GM18505 (cell line): ENCODE measurements around the gene CLEC2L.

ENCODE experiments used
- ATAC-seq: cut with Tn5 transposase; IDR thresholded peaks from one replicate; pipeline ENCODE4 v1.9.1; 2021; ENCODE audit not compliant: unreplicated experiment
- POLR2A ChIP-seq: IDR thresholded peaks from 4 replicates; pipeline ENCODE4 v1.6.1; 2011; ENCODE audit warnings: borderline replicate concordance; ENCODE audit not compliant: insufficient read depth, insufficient read length; ENCODE audit errors: extremely low read depth

CLEC2L gene

DNA sequence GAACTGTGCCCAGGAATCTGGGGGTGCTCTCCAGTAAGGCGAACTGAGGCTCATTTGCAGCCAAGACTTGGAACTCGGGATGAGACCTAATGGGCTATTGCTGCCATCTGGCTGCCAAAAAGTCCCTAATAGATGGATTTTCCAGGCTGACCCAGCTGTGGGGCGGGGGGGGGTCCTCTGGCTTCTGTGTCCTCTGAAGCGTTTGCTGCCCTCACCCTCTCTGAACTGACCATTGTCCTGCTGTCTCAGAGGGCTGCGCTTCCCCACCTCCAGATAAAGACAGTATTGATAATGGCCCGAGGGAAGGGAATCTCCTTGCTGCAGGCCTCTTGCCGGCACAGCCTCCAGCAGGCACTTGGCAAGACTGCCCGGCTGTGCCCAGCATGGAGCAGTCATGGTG is 46.6 kb downstream of the CLEC2L start:
- no peak for TF ChIP-seq POLR2A
- ATAC-seq, result no peak

DNA sequence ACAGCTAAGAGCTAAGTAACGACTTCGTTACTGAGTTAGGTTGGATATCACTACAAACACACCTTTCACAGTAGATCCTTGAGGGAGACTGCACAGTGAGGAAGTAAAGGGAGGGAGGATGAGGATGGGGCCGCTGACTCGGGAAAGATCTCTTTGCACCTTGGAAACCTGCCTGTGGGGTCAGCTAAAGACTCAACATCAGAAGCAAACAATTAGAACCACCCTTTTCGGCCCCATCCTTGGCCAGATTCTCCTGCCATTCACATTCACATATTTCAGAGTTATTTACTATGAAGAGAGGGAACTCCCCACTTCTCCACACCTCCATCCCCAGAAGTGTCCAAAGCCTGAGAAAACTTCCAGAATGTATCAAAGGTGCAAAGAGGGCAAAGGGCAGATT is 47.1 kb downstream of the CLEC2L start:
- no peak for ATAC-seq
- no peak for TF ChIP-seq POLR2A

- TF ChIP-seq POLR2A, result no peak
- no peak for ATAC-seq
Observed at GRCh38 chr7:139571190-139571589, 47.7 kb downstream of the CLEC2L start.

DNA sequence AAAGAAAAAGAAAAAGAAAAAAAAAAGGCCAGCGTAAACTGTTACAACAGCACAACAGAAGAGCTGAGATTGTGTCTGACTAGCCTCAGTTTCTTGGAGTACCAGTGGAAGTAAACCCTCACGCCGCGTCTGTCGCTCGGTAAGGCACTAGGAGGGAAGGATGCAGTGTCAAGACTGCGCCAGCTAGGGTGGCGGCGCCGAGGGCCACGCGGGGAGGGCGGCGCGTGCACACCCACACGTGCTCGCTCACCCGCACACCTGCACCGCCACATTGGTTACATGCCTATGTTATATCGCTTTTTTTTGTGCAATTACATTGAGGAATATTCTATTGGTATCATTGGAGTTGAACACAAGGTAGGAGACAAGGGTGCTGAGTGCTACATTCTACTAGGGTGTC is 48.2 kb downstream of the CLEC2L start:
- no peak for TF ChIP-seq POLR2A
- ATAC-seq, result no peak

DNA sequence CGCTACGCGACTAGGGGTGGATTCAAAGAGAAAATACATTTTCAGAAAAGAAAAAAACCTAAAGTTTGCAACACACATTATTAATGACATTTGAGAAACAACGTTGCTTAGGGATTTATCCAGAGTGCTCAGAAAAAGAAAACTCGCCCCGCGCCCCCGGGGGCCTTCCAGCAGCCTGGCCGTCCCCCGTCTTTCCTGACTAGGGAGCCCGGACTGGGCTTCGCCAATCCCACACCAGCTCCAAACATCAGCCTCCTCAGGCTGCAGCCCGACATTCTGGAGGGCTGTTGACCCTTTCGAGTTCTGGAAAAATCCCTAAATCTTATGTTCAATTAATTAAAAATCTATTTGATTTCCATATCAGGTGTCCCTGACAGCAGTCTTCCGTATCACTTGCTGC is 48.6 kb downstream of the CLEC2L start:
- no peak for ATAC-seq
- no peak for TF ChIP-seq POLR2A

DNA sequence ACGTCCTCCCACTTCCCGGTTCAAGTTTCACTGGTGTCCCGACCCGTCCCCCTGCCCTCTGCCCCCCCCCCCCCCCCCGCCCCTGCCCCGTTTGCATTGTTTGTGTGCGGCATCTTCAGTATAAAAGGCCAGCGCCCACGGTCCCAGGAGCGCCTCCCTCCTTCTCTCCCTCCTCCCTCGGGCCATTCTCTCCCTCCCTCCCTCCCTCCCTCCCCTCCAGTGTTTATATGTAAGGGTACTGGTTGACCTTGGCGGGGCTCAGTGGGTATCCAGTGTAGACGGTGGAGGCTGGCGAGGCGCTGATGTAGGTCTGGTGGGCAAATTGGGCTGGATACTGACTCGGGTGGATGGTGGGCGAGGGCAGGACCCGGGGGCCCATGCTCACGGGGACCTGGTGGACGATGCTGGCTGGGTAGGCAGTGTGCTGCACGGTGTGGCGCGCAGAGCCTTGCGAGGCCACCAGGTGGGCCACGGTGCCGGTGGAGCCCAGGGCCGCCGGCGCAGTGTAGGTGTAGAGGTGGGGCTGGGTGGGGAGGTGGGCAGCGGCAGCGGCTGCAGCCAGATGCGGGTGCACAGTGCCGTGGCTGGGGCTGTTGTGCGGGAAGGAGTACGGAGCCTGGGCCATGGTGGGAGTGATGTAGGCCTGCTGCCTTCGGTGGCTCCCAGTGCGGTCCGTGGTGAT is 49.4 kb downstream of the CLEC2L start:
- TF ChIP-seq POLR2A, result no peak
- ATAC-seq, result no peak

DNA sequence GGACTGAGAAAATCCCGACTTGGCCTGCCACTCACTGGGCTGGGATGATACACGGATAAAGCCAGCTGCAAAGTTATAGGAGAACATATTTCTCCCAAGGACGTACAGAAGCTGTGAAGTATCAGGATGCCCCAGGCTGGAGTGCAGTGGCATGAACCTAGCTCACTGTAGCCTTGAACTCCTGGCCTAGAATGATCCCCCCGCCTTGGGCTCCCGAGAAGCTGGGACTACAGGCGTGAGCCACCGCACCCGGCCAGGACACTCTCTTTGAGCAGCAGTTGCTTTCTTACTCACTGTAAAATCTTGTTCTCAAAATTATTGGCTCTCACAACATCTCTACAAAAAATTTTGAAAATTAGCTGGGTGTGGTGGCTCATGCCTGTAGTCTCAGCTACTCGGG is 50.4 kb downstream of the CLEC2L start:
- ATAC-seq, result no peak
- no peak for TF ChIP-seq POLR2A

- no peak for TF ChIP-seq POLR2A
- ATAC-seq, result no peak
Observed at GRCh38 chr7:139574618-139575337, 51.3 kb downstream of the CLEC2L start.

- TF ChIP-seq POLR2A, result no peak
- no peak for ATAC-seq
Observed at GRCh38 chr7:139575338-139575680, 51.8 kb downstream of the CLEC2L start.

GRCh38 chr7:139576179-139576973 is 52.9 kb downstream of the CLEC2L start:
- no peak for TF ChIP-seq POLR2A
- ATAC-seq, result no peak

DNA sequence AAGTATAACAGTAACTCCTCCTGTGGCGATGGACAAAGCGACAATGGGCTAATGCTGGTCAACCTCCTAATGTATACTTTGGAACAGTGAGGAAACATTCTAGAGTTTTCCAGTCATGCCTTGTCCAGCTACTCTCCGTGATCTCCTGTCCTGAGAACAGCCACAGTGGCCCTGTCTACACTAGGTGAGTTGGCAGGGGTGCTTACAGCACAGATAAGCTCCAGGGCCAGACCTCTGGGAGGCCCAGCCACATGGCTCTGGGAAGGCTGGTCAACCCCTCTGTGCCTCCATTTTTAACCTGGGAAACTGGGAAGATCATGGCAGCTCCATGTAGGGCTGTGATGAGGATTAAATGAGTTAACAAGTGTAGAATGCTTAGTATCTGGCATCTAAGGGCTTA is 57.0 kb downstream of the CLEC2L start:
- no peak for TF ChIP-seq POLR2A
- no peak for ATAC-seq

DNA sequence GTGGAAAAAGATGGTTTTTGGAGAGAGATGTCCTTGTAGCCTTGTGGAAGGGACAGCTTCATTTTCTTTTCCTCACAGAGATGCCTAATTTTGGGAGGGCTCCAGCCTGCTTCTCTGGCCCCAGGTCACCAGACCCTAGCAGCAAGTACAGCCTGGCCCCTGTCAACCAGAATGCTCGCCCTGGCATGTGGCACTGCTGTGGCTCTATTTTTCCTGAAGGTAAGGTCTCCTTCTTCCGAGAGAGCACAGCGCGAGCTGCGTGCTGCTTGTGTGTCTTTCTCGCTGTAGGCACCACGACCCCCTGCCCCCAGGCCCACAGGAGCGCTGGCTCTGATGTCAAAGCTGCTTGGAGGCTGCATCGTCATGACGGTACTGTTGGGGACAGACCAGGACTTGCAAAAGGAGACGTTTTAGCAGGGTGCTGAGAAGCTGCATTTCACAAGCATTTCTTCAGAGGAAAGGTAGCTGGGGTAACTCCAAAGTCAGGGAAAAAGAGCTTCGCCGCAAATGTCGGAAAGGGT is 58.7 kb downstream of the CLEC2L start:
- TF ChIP-seq POLR2A, result no peak
- no peak for ATAC-seq

- ATAC-seq, result no peak
- TF ChIP-seq POLR2A, result no peak
Observed at GRCh38 chr7:139582671-139583155, 59.2 kb downstream of the CLEC2L start.
